Kidney capillary endothelial cell (primary cell): ENCODE data around the gene AGBL4.
A peak's percentile ranks its signal among the peaks of the same experiment; 100 is the strongest.

ENCODE experiments used
- DNase-seq: peaks from one replicate; pipeline ENCODE4 v3.0.0-alpha.2; 2018; ENCODE audit warnings: low spot score

Gene AGBL4

DNA sequence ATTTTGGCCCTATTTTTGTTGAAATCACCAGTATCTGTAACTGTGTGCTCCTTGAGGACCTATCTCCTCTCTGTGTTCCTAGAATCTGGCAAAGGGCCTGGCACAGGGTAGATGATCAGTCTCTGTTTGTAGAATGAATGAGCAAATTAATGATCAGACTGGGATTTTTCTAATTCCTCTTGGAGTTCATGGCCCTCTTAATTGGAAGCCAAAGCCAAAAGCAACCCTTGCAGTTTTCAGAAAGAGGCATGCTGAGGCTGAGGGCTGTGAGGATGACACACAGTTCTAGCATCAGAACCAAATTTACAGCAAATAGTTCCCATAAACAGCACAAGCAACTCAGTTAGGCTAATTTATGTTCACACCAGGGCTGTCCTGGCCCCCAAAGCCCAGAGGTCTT is 1136.0 kb downstream of the AGBL4 start:
- DNase-seq, result no peak

DNA sequence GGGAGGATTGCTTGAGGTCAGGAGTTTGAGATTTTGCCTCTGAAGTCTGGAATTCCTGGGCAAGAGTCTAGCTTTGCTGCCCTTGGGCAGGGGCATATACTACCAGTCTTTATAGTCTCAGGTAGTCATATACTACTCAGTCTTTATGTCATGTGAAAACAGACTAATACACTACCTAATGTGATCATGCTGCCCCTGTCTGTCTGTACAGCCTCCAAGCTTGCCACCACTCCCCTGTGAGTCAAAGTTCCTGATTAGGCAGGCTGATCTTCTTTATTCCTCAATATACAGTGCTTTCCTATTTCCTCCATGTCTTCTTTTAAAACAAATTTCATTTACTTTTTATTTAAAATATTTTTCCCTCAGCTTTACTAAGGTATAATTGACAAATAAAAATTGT is 1141.7 kb downstream of the AGBL4 start:
- DNase-seq, result no peak

DNA sequence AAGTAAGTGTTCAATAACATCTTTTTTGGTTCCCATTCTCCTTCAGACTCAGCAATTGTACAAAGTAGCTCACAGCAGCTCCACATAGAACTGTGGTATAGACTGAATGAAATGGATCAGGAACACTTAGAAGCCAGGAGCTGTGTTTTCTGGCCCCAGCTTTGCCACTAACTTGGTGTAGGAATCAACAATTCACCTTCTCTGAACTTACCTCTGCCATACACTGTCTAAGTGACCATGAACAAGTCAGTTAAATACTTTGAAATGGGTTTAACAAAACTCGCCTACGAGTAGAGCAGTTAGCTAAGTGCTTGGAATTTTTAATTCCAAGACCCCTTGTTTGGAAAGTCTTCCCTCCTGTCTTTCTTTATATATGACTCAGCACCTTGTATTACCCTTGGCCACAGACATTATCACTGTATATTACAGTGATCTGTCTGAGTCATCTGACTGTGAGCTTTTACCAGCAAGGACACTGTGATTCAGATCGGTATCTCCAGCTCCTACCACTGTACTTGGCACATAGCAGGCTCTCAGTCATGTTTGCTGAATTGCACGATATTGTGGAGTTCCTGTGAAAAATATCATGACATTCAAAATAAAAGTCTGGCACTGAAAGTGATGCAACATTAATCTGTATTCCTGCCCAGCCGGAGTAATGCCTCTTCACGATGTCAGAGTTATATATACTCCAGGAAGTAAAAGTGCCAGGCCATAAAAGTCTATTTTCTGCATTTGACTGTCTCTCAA is 1145.4 kb downstream of the AGBL4 start:
- DNase-seq, result peak; percentile 57

DNA sequence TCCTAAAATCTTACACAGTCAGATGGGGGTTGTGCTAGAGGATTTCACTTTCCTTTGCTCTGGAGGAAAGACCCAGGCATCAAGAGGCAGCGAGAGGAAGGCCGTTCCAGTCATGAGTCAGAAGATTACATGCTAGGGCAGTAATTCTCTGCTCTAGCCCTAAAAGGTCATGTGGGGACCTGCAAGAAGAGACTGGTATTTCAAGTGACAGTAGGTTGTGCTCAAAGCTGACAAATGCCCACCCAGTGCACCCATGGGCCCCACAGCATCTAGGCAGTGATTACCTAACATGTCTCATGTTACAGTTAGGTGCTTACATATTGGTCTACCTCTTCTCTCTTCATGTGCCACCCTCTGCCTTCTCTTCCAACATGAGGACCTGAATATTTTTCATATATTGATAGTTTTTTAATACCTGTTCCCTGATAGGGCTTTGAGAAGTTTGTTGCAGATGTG is 1147.4 kb downstream of the AGBL4 start:
- DNase-seq, result no peak

DNA sequence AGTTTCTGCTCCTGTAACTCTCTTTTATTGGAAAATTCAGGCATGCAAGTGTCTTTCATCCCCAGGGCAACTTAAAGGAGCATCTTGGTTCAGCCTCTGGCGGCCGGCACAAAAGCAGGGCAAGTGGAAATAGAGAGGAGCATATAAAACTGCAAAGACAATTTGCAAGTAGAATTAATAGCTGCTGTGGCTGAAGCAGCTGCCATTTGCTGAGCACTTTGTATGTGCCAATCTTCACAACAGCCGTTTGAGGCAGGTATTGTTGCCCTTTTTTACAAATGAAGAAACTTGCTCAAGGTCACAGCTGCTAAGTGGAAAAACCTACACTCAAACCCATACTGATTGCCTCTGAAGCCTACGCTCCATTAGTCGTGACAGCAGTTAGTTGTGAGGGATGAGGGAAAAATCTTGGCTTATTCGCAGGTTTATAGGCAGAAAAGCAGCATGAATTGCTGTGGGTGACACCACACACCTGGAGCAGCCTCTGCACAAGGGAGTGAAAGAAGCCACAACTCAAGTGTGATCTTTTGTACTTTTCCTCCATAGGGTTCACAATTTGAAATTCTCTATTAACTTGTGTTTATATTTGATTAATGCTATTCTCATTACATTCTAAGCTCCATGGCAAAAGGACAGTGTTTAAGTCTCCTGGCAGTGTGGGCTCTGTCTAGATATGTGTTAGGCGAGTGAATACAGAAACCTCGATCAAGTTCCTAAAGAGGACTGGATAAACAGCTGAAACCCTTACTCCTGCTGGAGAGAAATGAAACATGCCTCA is 1148.0 kb downstream of the AGBL4 start:
- DNase-seq, result no peak

DNA sequence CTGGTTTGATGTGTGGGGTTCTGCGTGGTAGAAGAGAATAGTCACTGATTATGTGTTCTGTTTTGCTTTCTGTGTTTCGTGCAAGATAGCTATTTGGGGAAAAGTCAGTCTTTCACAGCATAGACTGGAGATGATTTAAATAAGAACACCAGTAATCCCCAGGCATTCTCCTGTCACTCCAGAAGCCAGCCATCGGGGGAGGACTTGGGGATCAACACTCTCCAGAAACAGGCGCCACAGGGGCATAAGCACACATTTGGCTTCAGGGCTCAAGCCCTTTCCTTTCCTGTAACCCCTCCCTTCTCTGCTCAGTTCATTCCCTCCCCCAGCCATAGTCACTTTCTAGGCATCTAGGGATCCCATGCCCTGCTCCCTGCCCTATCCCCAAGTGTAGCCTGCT is 1149.8 kb downstream of the AGBL4 start:
- no peak for DNase-seq

DNA sequence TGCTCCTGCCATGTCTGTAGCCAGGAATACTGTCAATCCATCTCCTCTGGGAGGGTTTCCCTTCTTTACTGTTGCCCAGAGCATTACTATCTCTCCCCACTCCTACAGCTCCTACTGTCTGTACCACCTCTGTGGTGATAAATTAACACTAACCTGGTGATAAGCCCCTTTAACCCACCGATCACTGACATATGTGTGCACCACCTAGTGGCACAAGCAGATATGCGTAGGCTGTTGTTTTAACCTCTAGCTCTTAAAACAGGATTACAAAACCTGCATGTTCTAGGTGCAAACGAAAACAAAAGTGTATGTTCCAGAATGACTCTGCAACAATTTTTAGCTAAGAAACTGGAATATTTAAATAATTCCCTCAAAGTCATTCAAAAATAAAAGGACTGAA is 1153.2 kb downstream of the AGBL4 start:
- DNase-seq, result no peak

DNA sequence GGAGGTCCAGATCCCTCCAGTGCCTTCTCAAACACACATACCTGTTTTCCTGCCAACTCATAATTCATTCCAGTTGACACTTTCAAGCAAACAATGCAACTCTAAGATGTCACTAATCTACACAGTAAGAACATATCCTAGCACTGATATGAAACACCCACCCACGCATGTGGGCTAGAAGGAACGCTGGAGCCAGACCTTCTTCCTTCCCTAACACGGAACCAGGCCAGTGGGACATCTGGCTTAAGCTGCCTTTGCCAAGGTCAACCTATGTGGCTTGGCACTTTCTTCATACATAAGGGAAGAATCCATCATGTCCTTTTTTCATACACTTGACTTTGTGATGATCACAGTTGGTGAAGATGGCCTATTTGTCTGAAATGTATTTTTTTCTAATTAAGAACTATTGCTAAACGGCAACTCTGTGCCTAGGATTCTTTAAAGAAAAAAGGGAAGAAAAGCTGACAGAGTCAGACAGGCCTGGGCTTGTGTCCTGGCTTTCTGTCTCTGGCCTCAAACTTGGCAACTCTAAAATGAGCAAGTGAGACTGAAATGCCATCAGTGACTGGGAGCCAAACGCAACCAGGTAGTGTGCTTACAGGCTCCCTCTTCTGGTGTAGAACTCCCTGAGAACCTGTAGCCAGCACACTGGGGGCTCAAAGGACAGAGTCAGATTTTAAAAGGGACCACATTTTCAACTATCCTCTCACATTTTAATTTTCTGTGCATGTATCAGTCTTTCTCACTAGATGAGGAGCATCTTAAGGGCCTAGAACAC is 1154.4 kb downstream of the AGBL4 start:
- no peak for DNase-seq

DNA sequence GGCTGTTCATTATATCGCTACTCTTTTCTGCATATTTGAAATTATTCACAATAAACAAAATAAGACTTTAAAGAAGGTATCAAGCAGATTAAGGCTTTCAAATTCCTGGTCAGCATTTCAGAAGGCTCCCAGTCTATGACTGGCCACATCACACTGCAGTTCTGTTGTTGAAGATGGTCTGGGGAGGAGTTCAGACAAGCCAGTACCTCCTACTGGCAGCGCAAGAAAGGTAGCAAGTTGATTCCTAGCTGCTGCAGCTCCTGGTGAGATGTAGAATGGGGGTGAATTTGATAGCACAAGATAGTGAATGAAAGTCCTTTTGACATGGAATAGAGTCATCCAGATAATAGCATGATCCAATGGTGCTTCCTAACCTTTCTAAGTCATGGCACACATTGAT is 1158.8 kb downstream of the AGBL4 start:
- no peak for DNase-seq

DNA sequence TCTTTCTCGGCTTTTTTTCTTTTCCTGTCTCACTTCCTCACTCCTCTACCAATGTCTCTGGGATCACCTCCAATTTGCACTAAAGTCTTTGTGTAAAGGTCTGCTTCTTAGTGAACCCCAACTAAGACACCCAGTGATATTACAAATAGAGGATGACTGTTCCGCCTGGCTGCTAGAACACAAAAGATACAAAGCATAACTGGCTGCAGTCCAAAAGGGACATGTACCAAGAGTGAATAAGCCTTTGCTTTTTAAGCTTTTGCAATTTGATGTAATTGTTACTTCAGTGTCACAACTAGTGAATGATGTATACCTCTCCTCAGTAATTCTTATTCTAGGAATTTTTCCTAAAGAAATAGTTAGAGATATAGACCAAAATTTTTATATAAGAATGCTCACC is 1164.3 kb downstream of the AGBL4 start:
- no peak for DNase-seq

DNA sequence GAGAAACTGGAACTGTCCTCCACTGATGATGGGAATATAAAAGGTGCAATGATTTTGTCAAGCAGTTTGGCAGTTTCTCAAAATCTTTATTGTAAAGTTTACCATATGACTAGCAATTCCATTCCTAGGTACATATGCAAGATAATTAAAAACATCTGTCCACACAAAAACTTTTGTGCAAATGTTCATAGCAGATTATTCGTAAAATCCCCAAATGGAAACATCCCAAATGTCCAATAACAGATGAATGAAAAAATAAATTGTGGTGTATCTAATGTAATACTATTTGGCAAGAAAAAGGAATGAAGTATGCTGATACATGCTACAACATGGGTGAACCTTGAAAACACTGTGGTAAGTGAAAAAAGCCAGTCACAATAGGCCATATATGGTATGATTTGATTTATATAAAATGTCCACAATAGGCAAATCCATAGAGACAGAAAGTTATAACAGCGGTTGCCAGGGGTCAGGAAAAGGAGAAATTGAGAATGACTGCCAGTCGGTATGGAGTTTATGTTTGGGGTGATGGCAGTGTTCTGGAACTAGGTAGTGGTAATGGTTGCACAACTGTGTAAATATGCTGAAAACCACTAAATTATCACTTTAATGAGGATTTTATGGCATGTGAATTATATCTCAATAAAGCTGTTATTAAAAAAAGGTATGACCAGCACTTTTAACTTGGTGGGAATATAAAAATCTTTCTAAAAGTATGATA is 1165.4 kb downstream of the AGBL4 start:
- no peak for DNase-seq

DNA sequence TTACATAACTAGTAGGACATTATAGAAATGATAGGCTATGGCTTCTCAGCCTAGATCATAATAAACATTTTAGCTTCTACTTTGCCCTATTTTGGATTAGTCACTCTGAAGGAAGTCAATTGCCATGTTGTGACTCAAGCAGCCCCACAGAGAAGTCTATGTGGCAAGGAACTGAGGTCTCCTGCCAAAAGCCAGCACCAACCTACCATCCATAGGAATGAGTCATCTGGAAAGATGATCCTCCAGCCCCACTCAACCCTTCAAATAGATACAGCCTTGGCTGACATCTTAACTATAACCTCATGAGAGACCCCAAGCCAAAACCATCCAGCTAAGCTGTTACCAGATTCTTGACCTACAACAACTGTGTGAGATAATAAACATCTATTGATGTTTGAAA is 1170.7 kb downstream of the AGBL4 start:
- DNase-seq, result peak; percentile 24

DNA sequence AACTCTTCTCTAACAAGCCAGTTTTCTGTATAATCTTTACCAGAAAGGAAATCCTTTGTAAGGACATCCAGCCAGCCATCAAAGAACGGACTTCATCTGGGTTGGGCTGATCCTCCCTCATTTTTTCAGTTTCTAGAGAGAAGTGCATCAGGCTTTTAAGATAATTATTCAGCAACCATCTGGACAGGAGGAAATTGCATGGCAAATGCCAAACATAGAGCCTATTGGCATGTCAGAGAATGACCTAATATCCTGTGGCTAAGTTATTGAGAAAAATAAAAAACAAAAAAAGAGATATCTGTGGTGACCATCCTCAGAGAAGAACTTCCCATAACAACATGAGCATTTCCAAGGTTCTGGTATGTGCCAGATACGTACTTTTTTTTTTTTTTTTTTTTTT is 1172.1 kb downstream of the AGBL4 start:
- peak; percentile 10 for DNase-seq

DNA sequence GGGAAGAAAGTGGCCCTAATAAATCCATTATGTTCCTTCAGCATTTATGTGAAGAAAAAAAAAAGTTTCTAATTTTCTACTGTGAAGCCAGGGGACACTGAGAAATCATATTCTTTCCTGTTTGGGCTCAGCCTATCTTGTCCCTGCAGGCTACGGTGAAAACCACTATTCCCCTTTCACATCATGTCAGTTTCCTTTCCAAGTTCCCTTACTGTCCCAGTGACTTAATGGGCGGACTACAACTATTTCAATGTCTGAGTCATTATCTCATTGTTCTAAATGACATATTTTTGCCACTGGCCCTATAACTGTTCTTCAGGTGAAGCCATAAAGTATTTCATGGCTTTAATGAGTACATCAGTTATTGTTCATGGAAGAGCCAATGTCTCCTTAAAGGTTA is 1175.7 kb downstream of the AGBL4 start:
- DNase-seq, result peak; percentile 7

DNA sequence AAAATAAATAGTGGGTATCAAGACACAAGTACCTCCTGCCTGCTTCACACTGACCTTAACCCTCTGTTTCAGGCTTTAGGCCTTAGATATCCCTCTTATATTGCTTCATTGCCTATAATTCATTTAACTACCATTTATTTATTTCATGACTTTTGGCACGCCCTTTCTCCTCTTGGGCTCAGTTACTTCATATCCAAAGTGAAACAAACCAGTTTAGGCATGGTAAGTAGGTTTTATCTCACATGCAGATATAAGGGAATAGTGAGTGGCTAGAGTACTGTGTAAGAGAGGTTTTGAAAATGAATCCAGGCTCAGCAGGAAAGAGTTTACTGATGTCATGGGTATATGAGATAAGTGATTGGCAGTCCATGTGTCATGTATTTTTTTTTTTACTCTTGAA is 1177.3 kb downstream of the AGBL4 start:
- no peak for DNase-seq

DNA sequence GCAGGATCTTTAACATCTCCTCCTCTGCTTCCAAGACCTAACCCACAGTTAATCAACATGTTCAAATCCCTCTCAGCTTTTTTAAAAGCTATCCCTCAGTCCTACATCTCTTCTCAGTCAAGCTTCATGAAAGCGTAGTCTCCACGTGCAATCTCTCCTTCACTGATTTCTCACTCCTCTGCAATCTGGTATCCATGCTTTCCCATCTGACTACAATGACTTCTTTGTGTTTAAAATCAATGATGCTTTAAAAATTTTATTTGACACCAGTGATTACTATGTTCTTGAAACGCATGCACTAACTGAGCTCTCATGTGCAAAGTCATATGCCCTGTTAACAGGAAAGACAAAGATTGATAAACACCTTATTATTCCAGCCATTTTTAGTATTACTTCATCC is 1179.6 kb downstream of the AGBL4 start:
- DNase-seq, result no peak

DNA sequence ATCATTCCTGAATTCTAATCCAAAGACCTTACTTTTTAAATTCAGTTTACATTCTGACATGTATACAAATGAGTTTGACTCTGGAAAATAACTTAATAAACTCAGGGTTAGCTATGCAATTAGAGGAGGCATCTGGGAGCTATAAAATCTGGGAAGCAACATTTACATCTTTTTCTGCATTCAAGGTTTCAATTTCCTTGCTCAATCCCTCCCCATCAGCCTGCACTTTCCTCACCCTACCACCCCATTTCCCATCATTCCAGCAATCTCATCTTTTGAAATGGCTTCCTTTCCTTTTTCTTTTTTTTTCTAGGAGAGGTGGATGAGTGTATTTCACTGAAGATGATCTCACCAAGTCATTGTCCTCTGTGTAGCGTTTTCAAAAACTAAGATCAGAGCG is 1181.8 kb downstream of the AGBL4 start:
- DNase-seq, result no peak

DNA sequence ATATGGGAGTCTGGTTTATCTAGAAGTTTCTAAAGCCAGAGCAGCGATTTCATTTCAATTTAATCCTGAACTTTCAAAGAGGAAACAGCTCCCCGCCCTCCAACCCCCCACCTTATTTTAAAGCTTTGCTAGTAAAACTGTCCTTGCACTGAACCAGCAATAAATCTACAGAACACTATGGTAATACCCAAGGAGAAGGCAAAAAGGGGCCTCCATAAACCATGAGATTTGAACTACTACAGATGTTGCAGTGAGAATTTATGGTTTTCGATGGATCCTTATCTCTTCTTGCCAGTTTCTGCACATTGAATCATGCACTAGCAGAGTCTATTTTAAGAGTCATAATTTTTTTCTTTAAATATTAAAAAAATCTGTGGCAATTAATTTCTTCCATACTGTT is 1182.3 kb downstream of the AGBL4 start:
- no peak for DNase-seq

DNA sequence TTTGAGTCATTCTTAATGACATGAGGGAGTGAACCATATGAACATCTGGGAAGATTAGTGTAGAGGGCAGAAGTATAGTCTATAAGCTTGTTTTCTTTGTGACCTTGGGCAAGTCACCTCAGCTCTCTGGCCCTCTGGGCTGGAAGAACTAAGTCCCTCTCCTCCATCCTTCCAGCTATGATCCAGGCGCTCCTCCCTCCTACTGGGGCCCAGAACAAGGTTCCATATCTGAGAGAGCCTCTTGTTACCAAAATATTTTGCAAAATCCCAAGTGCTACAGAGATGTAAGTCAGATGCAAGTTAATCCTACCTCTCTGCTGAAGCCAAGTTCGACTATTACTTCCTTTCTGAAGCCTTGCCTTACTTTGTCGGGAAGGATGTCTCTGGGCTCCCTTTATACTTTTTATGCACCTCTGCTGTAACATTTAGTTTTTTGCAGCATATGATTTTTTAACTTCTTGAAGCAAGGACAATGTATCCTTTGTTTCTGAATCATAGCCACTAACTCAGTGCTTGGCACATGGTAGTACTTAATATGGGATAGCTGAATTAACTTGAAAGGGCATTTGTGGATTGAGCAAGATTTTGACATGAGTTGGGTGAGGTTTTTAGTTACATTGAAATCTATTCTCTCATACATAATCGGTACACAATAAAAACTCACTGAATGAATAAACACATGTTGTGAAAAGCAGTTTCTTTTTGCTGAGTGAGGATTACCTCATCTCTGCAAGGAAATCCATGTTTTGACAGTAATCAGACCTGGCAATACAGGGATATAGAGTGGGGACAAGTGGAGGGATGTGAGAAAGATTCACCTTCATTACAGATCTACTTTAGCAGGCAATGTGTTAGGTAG is 1192.4 kb downstream of the AGBL4 start:
- no peak for DNase-seq

DNA sequence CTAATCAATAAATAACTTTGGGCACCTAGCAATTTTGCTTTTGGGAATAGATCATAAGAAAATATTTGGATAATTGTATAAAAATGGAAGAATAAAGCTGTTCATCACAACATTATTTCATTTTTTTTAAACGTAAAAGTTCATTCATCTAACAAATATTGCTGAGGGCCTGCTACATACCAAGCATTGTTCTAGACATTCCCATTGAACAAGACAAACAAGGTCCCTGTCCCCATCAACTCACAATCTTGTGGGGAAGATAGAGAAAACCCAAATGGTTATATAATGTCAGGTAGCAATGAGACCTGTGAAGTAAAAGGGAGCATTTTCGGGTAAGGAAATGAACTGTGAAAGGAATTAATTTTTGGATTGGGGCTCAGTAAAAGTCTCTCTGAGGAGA is 1193.0 kb downstream of the AGBL4 start:
- no peak for DNase-seq

DNA sequence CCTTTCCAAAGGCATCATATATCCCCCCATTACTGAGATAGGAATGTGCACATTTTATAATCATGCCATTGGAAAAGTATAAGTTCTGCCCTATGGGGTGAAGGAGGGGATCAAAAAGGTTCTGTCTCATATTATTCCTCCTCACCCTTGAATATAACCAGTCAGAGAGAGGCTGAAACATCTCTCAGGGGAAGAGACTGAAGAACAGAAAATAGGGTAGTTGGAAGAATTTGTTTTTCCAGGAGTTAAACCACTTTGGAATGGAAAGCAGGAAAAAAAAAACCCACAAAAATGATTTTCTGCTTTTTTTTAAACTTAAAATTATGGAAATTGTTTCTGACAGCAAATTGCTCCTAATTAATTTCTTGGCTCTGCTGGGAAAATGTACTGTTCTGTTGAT is 1194.3 kb downstream of the AGBL4 start:
- no peak for DNase-seq
